Ascending aorta (tissue), 2 donors: ENCODE measurements around the gene FAM83F. TPM values are rescaled to one million over a fixed set of nuclear protein-coding genes. Genes with fewer than 3 reads are reported as not detected.

Experiments
- DNase-seq, 2 donors: peaks; one replicate each; pipeline ENCODE4 v3.0.0-alpha.2; 2019; ENCODE audit warnings: low spot score in 2 of 2
- H3K27ac ChIP-seq, 2 donors: fragments of 200-600 bp; sonication (generic); one replicate each; pipeline ENCODE4 v1.5.1; 2016 to 2017; ENCODE audit warnings: mild to moderate bottlenecking in 1 of 2
- H3K27me3 ChIP-seq: fragments of 200-600 bp; sonication (generic); one replicate; pipeline ENCODE4 v1.5.1; 2017
- H3K36me3 ChIP-seq, 2 donors: fragments of 200-600 bp; sonication (generic); one replicate each; pipeline ENCODE4 v1.5.1; 2016
- H3K4me1 ChIP-seq, 2 donors: fragments of 200-600 bp; sonication (generic); one replicate each; pipeline ENCODE4 v1.5.1; 2016 to 2017; ENCODE audit warnings: mild to moderate bottlenecking in 1 of 2
- H3K4me3 ChIP-seq, 2 donors: fragments of 200-600 bp; sonication (generic); one replicate each; pipeline ENCODE4 v1.5.1; 2016 to 2017; ENCODE audit warnings: mild to moderate bottlenecking in 1 of 2
- H3K9me3 ChIP-seq, 2 donors: fragments of 200-600 bp; sonication (generic); one replicate each; pipeline ENCODE4 v1.5.1; 2016
- intact Hi-C: fragments of 100-400 bp; cut with DNase I; formaldehyde crosslinking; loops from one replicate; pipeline ENCODE4 v1.15.1; 2023
- total RNA-seq: library from RNA; depleted of rRNA; stranded (reverse); fragments of >200 nt; gene quantifications from one replicate; pipeline ENCODE4 v1.1.0, GENCODE V29; 2016
- TF ChIP-seq, protein P1 (sequence below), 3 experiments: fragments of 200-600 bp in 2 of 3; fragments of 450-650 bp in 1 of 3; sonication (generic) in 2 of 3; IDR thresholded peaks; one replicate each; pipeline ENCODE4 v1.5.1; 2016 to 2019; ENCODE audit warnings: antibody characterized with exemption in 3 of 3, mild to moderate bottlenecking in 1 of 3, moderate library complexity in 1 of 3

FAM83F gene
- total RNA-seq, 1 donor from 2014 or later = not detected

- no peaks in the 10 kb centered on the region for H3K4me1 ChIP-seq
- DNase-seq = no peak
- H3K27me3 ChIP-seq = no peaks in the 10 kb centered on the region
- TF ChIP-seq, protein P1, sequence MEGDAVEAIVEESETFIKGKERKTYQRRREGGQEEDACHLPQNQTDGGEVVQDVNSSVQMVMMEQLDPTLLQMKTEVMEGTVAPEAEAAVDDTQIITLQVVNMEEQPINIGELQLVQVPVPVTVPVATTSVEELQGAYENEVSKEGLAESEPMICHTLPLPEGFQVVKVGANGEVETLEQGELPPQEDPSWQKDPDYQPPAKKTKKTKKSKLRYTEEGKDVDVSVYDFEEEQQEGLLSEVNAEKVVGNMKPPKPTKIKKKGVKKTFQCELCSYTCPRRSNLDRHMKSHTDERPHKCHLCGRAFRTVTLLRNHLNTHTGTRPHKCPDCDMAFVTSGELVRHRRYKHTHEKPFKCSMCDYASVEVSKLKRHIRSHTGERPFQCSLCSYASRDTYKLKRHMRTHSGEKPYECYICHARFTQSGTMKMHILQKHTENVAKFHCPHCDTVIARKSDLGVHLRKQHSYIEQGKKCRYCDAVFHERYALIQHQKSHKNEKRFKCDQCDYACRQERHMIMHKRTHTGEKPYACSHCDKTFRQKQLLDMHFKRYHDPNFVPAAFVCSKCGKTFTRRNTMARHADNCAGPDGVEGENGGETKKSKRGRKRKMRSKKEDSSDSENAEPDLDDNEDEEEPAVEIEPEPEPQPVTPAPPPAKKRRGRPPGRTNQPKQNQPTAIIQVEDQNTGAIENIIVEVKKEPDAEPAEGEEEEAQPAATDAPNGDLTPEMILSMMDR (IDR thresholded peaks at IDR 0.05) = no peak
- H3K27ac ChIP-seq = no peak overlapping the region
- no peak overlapping the region for H3K4me3 ChIP-seq
- no peaks in the 10 kb centered on the region for H3K9me3 ChIP-seq
- no peaks in the 10 kb centered on the region for H3K36me3 ChIP-seq
- intact Hi-C loops = no loop called here
These were observed 22.1 kb upstream of the FAM83F start for GRCh38 chr22:39972641-39973040.

DNA sequence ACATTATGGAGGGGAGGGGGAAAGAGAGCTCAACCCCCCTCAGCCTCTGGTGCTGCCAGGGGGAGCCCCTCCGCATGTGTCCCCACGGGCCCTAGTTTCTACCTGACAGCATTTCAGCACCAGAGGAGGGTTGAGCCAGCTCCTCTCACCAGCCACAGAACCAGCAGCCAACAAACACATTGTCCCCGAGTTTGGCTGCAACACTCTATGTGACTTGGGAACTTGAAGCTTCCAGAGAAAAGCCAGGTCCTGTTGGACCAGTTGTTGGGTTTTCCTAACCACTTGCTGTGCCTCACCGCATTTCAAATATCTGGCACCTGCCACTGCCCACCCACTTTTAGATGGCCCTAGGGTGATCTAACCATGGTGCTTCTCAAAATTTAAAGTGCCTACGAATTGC lies 21.1 kb upstream of the FAM83F start:
- intact Hi-C loops = no loop called here
- no peak for DNase-seq
- Histone ChIP-seq H3K4me1 (no peaks in the 10 kb centered on the region), H3K36me3 (no peaks in the 10 kb centered on the region), H3K4me3 (no peak overlapping the region), H3K27me3 (no peaks in the 10 kb centered on the region), H3K9me3 (no peaks in the 10 kb centered on the region), H3K27ac (no peak overlapping the region)
- TF ChIP-seq, protein P1 (IDR thresholded peaks at IDR 0.05) = no peak

DNA sequence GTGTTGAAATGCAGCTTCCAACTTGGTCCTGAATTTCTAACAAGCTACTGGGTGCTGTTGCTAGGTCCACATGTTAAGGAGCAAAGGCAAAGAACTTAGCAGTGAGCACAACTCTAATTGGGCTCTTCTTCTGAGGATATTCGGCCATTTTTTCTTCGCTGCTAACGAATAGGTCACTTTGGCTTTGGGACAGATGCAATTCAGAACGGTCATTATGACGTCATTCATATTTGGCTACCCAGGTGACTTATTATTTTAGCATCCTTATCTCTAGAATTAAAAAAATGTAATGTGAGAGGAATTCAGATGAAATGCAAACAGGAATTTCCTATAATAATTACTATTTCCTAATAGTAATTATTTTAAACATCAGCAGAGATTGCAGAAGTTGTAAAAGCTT lies 20.7 kb upstream of the FAM83F start:
- intact Hi-C loops = no loop called here
- Histone ChIP-seq H3K36me3 (no peaks in the 10 kb centered on the region), H3K27me3 (no peaks in the 10 kb centered on the region), H3K4me1 (no peaks in the 10 kb centered on the region), H3K4me3 (no peak overlapping the region), H3K9me3 (no peaks in the 10 kb centered on the region), H3K27ac (no peak overlapping the region)
- TF ChIP-seq, protein P1 (IDR thresholded peaks at IDR 0.05) = no peak
- DNase-seq = no peak

DNA sequence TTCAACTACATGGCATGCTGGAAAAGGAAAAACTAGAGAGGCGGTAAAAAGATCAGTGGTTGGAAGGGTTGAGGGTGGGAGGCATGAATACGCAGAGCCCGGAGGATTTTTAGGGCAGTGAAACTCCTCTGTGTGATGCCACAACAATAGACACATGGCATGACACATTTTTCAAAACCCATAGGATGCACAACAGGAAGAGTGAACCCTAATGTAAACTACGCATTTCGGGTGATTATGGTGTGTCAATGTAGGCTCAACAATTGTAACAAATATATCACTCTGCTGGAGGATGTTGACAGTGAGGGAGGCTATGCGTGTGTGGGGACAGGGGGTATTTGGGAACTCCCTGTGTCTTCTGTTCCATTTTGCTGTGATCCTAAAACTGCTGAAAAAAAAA lies 15.7 kb upstream of the FAM83F start:
- intact Hi-C loops = no loop called here
- no peaks in the 10 kb centered on the region for H3K9me3 ChIP-seq
- no peak overlapping the region for H3K4me3 ChIP-seq
- H3K27me3 ChIP-seq = no peaks in the 10 kb centered on the region
- H3K4me1 ChIP-seq = no peaks in the 10 kb centered on the region
- no peak for DNase-seq
- no peak overlapping the region for H3K27ac ChIP-seq
- H3K36me3 ChIP-seq = no peaks in the 10 kb centered on the region
- TF ChIP-seq, protein P1 (IDR thresholded peaks at IDR 0.05) = no peak

- Histone ChIP-seq H3K4me3 (no peak overlapping the region), H3K27ac (no peak overlapping the region), H3K9me3 (no peaks in the 10 kb centered on the region), H3K36me3 (no peaks in the 10 kb centered on the region), H3K27me3 (no peaks in the 10 kb centered on the region), H3K4me1 (no peaks in the 10 kb centered on the region)
- TF ChIP-seq, protein P1 (IDR thresholded peaks at IDR 0.05) = no peak
- no peak for DNase-seq
- intact Hi-C loops = no loop called here
These were observed 15.3 kb upstream of the FAM83F start for GRCh38 chr22:39979458-39979857.

DNA sequence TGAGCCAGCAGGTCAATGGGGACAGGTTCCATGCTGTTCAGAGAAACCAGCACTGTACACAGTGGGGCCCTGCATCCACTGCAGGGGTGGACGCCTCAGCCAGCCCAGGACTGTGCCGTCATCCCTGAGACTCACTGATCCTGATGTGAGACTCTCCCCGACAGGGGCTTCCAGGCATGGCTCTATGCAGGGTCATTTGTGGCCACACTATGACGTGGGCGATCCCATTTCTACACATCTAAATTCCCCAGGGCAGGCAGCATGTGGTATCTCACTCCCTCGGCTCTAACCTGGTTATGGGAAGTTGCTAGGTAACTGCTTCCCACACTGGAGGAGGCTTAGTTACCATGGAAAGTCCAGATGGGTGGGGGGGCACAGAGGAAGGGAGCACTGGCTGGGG lies 14.2 kb upstream of the FAM83F start:
- H3K36me3 ChIP-seq = no peaks in the 10 kb centered on the region
- no peak for DNase-seq
- H3K4me3 ChIP-seq = no peak overlapping the region
- TF ChIP-seq, protein P1 (IDR thresholded peaks at IDR 0.05) = no peak
- no peaks in the 10 kb centered on the region for H3K9me3 ChIP-seq
- no peaks in the 10 kb centered on the region for H3K4me1 ChIP-seq
- H3K27me3 ChIP-seq = no peaks in the 10 kb centered on the region
- intact Hi-C loops = no loop called here
- no peak overlapping the region for H3K27ac ChIP-seq
